HG02870 (cell line): ENCODE data around the gene KSR2.
"Not testable (repeated sequence)": the region's sequence is repeated elsewhere in the genome, so short reads cannot be mapped to it uniquely, and the experiment has no call there.

Experiments used
- ATAC-seq: cut with Tn5 transposase; IDR thresholded peaks from one replicate; pipeline ENCODE4 v1.9.1; 2021; ENCODE audit warnings: mild to moderate bottlenecking, moderate library complexity; ENCODE audit not compliant: unreplicated experiment

Gene KSR2

GRCh38 chr12:117829108-117829507, 139.7 kb downstream of the KSR2 start:
- ATAC-seq, result no peak

- no peak for ATAC-seq
Measured at GRCh38 chr12:117827660-117828059, 141.1 kb downstream of the KSR2 start.

- ATAC-seq, result no peak
Measured at GRCh38 chr12:117825827-117826226, 143.0 kb downstream of the KSR2 start.

GRCh38 chr12:117821480-117822175, 147.2 kb downstream of the KSR2 start:
- ATAC-seq, result no peak

- ATAC-seq, result no peak
Measured at GRCh38 chr12:117820216-117820907, 148.4 kb downstream of the KSR2 start.

- no peak for ATAC-seq
Measured at GRCh38 chr12:117819160-117819559, 149.6 kb downstream of the KSR2 start.

GRCh38 chr12:117818400-117818799, 150.4 kb downstream of the KSR2 start:
- ATAC-seq, result no peak

GRCh38 chr12:117809509-117809908, 159.3 kb downstream of the KSR2 start:
- ATAC-seq, result no peak

GRCh38 chr12:117807946-117808345, 160.8 kb downstream of the KSR2 start:
- no peak for ATAC-seq

GRCh38 chr12:117807355-117807754, 161.4 kb downstream of the KSR2 start:
- no peak for ATAC-seq

GRCh38 chr12:117805865-117806264, 162.9 kb downstream of the KSR2 start:
- ATAC-seq, result no peak

- no peak for ATAC-seq
Measured at GRCh38 chr12:117803001-117803400, 165.8 kb downstream of the KSR2 start.

GRCh38 chr12:117800711-117801110, 168.1 kb downstream of the KSR2 start:
- ATAC-seq, result not testable (repeated sequence)

GRCh38 chr12:117797202-117797601, 171.6 kb downstream of the KSR2 start:
- no peak for ATAC-seq

- ATAC-seq, result no peak
Measured at GRCh38 chr12:117792877-117793424, 175.8 kb downstream of the KSR2 start.

- ATAC-seq, result no peak
Measured at GRCh38 chr12:117792471-117792870, 176.3 kb downstream of the KSR2 start.

GRCh38 chr12:117790948-117791347, 177.8 kb downstream of the KSR2 start:
- no peak for ATAC-seq

GRCh38 chr12:117790198-117790597, 178.6 kb downstream of the KSR2 start:
- no peak for ATAC-seq

GRCh38 chr12:117789195-117789912, 179.4 kb downstream of the KSR2 start:
- ATAC-seq, result no peak

- ATAC-seq, result no peak
Measured at GRCh38 chr12:117778656-117779055, 190.1 kb downstream of the KSR2 start.

GRCh38 chr12:117774941-117775775, 193.6 kb downstream of the KSR2 start:
- ATAC-seq, result no peak
